Ammon's horn (tissue), 1 donor: ENCODE measurements around the gene EXD3.

Experiments used
- DNase-seq: peaks from one replicate; pipeline ENCODE4 v3.0.0-alpha.2; 2016; ENCODE audit warnings: low spot score

EXD3 gene

GRCh38 chr9:137365552-137366444 lies 57.2 kb downstream of the EXD3 start:
- DNase-seq: no peak

DNA sequence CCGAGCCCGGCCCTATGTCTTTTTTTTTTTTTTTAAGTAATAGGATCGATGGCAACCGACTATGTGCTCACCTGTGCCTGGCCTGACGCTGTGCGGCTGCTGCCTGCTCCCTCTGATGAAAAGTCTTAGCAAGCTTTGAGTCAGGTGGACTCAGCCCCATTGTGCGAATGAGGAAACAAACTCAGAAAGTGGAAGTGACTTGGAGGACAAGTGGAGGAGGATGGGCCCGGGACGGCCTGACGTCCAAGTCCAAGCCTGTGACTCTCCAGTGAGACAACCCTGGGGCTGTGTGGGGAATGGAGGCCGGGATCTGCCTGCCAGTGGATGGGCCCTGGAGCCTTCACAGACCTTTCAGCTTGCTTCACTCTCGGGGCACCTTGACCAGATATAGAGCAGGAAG lies 57.9 kb downstream of the EXD3 start:
- peak; percentile 26 for DNase-seq

GRCh38 chr9:137359850-137360249 lies 63.1 kb downstream of the EXD3 start:
- DNase-seq: no peak

DNA sequence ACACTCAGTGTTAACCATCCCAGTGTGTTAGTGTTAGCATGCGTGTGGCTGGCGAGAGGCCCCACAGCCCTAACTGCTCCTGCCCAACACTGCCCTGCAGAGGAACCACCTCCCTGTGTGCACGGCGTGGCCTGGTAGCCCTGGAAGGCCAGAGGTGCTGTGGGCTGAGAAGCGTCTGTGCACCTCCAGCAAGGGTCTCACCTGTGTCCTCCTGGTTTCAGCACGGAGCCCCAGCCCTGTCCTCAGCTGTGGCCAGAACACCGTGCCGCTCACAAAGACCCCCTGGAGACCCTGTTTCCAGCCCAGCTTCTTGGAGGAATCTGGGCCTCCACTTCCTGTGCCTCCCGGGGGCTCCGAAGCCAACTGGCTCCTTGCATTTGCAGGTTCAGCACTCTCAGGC lies 64.8 kb downstream of the EXD3 start:
- DNase-seq: no peak

- DNase-seq: no peak
These were observed 65.8 kb downstream of the EXD3 start for GRCh38 chr9:137357166-137357565.

DNA sequence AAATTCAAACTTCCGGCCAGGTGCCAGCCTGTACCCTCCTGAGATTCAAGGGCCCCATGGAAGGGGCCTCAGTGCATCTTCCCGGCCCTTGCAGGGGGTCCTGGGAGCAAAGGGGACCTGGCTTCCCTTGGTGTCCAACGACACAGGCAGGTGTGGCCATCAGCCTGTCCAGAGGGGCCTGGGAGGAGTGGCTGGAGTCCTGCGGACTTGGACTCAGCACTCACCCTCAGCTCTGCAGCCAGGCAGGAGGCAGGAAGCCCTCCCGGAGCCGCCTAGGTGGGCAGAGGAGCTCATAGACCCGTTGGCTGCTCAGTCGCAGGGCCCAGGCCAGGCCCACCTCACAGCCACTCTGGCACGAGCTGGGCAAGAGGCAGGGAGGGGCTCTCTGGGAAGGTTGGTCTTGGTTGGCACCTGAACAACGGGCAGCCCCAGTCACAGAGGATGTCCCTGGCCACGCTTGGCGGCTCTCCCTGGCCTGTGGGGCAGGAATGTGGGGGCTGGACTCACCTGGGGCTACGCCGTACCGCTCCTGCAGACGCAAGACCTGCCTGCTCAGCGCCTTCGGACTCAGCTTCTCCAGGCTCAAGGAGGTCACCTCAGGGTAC lies 67.1 kb downstream of the EXD3 start:
- no peak for DNase-seq

DNA sequence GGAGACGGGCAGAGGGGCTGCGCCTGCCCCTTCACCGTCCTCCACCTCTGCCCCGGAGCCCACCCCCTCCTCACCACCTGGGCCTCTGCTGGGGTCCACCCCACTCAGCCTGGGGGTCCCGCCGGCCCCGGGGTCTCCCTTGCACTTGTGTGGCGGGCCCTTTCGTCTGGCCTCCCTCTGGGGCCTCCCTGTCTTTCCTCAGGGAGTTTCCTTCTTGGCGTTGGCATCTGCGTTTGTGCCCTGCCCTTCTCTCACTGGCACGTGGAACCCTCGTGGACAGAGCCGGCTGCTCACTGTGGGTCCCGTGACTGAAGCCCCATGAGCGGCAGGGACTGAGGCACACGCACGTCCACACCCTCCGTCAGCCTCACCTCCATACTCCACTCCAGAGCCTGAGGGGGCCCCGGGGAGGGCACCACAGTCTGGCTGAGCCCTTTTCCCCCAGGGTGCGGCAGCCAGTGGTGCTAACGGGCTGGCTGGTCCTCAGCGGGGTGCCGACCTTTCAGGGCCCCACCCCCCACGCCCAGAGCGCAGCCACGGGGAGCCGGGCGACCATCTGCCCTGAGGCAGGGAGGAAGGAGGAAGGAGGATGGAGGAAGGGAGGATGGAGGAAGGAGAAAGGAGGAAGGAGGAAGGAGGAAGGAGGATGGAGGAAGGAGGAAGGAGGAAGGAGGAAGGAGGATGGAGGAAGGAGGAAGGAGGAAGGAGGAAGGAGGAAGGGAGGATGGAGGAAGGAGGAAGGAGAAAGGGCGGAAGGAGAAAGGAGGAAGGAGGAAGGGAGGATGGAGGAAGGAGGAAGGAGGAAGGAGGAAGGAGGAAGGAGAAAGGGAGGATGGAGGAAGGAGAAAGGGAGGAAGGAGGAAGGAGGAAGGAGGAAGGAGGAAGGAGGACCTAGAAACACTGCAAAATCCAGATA lies 67.9 kb downstream of the EXD3 start:
- DNase-seq: no peak

- DNase-seq: no peak
These were observed 68.7 kb downstream of the EXD3 start for GRCh38 chr9:137354153-137354844.

DNA sequence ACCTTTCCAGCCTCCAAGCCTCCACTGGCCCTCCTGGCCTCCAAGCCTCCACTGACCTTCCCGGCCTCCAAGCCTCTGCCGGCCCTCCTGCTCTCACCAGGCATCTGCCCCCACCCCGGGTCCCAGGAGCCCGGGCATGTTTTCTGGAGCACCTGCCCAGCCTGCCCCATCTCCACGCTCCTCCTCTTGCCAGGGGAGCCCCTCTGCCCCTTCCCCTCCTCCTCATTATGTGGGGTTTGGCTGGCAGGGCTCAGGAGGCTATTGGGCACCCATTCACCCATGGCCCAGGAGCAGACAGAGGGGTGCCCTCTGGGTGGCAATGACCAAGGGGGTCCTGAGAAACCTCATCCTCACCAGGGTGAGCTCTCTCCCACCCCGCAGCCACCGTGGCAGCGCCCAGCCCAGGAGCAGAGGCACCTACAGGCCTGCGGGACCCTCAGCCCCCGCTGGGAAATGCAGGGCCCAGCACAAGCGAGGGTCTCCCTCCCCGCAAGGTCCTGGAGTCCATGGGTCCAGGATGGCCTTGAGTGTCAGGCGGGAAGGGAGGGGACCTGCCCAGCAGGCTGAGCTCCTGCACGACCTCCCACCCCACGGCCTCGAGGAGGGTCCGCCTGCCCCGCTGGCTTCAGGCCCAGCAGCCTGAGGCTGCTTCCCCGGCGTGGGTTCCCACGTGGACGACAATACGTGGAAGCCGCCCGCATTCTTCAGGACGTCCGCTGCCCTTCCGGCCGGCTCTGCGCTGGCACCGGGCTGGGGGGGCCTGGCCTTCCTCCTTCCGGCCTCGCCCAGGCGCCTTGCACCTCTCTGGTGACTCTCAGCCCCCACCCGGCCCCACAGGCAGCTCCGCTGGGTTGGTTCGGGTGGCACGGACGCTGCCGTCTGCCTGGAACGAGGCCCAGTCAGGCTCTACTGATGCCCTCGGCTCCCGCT lies 69.5 kb downstream of the EXD3 start:
- DNase-seq: no peak

DNA sequence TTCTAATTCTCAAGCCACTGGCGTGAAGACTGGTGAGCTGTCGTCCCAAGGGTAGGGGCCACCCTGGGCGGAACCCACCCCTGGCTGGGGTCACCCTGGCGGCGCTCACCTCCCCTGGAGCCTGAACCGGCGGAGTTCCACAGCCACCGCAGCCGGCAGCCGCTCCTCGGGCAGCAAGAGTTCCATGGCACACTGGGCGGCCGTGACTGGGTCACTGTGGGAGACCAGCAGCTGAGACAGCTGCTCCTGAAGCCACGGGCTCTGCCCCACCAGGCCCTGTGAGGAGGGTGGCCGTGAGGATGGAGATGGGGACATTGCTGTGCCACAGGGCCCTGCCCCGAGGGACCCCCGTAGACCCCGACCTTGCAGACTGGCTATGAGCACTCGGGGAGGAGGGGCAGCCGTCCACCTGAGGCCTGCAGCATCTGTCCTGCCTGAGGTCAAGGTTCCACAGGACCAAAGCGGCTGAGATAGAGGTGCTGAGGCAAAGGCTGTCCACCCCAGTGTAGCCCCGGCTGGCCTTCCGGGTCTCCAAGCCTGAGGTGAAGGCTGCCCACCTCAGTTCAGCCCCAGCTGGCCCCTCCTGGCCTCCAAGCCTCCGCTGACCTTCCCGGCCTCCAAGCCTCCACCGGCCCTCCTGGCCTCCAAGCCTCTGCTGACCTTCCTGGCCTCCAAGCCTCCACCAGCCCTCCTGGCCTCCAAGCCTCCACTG lies 70.3 kb downstream of the EXD3 start:
- DNase-seq: no peak

- no peak for DNase-seq
These were observed 71.0 kb downstream of the EXD3 start for GRCh38 chr9:137351781-137352501.

DNA sequence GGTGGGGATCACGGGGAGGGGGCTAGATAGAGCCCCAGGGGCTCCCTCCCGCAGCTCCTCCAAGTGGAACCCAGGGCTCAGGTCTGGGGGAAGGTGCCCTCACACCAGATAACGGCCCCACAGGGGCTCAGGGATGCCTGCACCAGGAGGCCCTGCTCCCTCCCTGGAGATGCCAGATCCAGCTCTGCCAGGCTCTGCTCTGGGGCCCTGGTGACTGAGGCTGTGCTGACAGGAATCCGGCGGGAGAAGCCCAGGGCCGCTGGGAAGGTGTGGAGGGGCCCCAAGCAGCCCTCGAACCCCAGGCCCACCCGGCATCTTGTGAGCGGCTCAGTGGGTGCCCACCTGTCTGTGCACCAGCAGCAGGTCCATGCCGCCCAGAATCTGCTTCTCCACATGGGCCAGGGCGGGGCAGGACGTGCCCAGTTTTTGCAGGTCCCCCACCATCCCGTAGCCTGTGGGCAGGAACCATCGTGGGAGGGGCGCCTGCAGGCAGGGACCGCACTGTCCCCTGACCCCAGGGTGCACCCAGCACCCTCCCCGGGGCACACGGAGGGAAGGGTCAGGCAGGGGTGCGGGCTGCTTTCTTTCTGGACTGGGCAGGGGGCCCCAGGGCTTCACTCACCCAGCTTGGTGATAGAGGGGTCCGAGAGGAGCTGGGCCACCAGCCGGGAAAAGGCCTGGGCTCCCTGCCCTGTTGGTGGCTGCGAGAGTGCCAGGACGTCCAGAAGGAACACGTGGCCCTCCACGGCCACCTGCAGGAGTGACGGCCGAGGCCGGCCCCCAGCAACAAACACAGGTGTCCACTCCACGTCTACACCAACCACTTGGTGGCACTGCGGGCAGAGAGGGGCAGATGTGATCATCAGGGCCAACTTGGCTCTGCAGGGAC lies 72.0 kb downstream of the EXD3 start:
- DNase-seq: no peak

DNA sequence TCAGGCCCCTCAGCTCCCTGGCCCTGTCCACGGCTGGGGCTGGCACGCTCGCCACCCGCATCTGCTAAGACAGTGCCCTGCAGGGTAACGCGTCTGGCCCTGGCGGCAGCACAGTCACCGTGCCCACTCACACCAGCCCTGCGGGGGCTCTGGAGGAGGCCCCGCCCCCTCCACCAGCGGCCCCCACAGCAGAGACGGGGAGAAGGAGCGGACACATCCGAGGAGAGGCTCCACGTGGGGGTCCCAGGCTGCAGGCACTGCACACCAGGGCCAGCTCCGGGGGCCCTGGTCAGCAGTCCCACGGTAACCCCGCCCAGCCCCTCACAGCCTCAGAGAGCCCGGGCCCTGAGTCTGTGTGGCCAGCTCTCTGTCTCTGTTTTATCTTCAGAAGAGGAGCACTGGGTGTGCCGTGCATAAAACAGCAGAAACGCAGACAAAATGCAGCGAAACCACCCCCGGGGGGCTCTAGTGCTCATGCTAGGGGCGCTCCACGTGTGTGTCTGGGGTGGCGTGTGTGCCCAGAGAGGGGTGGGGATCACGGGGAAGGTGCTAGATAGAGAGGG lies 73.4 kb downstream of the EXD3 start:
- DNase-seq: no peak

- DNase-seq: no peak
These were observed 74.0 kb downstream of the EXD3 start for GRCh38 chr9:137348769-137349470.

DNA sequence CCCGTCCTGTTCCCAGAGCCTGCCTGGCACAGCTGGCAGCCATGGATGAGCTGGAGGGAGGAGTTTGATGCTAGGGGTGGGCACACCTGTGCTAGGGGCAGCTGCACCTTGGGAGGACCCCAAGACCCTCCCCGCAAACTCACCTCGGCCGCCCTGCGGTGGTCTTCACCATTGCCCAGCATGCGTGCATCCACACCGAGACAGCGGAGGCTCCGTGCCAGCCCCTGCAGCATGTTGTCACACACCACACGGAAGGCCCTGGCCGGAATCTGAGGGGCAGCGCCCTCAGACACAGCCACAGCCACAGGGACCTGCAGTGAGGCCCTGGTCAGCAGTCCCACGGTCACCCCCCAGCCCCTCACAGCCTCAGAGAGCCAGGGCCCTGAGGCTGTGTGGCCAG lies 75.0 kb downstream of the EXD3 start:
- DNase-seq: no peak

GRCh38 chr9:137342482-137342881 lies 80.5 kb downstream of the EXD3 start:
- DNase-seq: no peak

GRCh38 chr9:137341227-137341626 lies 81.7 kb downstream of the EXD3 start:
- no peak for DNase-seq
